Naive thymus-derived CD4-positive, alpha-beta T cell (primary cell): Measurements from ENCODE around the gene BCAN. TPM values are rescaled to one million over a fixed set of nuclear protein-coding genes. Genes with fewer than 3 reads are reported as not detected.

Source experiments
- ATAC-seq: fragments of 150-1000 bp; cut with Tn5 transposase; 2 replicates; pipeline ENCODE4 v1.10.0; 2021; ENCODE audit warnings: mild to moderate bottlenecking, moderate library complexity
- CTCF ChIA-PET: fragments of 350-600 bp; sonication (Branson Sonifier 250); formaldehyde crosslinking; loops from one replicate; lab custom pipeline; 2021; ENCODE audit warnings: antibody characterized with exemption; lab: Charles Lee
- POLR2A ChIA-PET: fragments of 350-600 bp; sonication (Branson Sonifier 250); formaldehyde crosslinking; loops from one replicate; lab custom pipeline; 2021; ENCODE audit warnings: antibody characterized with exemption, inconsistent platforms; lab: Charles Lee
- DNase-seq, 9 donors: peaks; one replicate each; pipeline versions ENCODE4 v3.0.0 to v3.0.0-alpha.2; 2020 to 2022; ENCODE audit warnings: mixed read lengths in 1 of 9
- H3K27ac ChIP-seq: one replicate; pipeline ENCODE4 v1.7.0; 2013; ENCODE audit warnings: mild to moderate bottlenecking, low read depth, low read length, moderate library complexity
- H3K27me3 ChIP-seq, 2 donors: one replicate each; pipeline ENCODE4 v1.7.0; 2013; ENCODE audit warnings: low read length in 2 of 2, mild to moderate bottlenecking in 2 of 2, moderate library complexity in 2 of 2; ENCODE audit not compliant: control insufficient read depth in 2 of 2, insufficient read depth in 2 of 2
- H3K36me3 ChIP-seq, 3 experiments: 1 replicate in 2 of 3; 2 replicates in 1 of 3; pipeline ENCODE4 v1.7.0; 2013; ENCODE audit warnings: low read length in 3 of 3, mild to moderate bottlenecking in 3 of 3, moderate library complexity in 1 of 3; ENCODE audit not compliant: insufficient read depth in 3 of 3, control insufficient read depth in 2 of 3
- H3K4me1 ChIP-seq, 2 donors: one replicate each; pipeline ENCODE4 v1.7.0; 2013; ENCODE audit warnings: low read length in 2 of 2, mild to moderate bottlenecking in 2 of 2, moderate library complexity in 1 of 2; ENCODE audit not compliant: control insufficient read depth in 2 of 2, insufficient read depth in 2 of 2
- H3K4me3 ChIP-seq: 2 replicates; pipeline ENCODE4 v1.7.0; 2013; ENCODE audit warnings: mild to moderate bottlenecking, low read length
- H3K9me3 ChIP-seq, 3 experiments: 1 replicate in 2 of 3; 2 replicates in 1 of 3; pipeline ENCODE4 v1.7.0; 2013; ENCODE audit warnings: low read length in 3 of 3; ENCODE audit not compliant: control insufficient read depth in 2 of 3
- H3K27ac Mint-ChIP-seq, 9 donors: one replicate each; pipeline ENCODE4 v1.8.0; 2020 to 2022; ENCODE audit warnings: mixed read lengths in 9 of 9, mild to moderate bottlenecking in 8 of 9, moderate library complexity in 5 of 9, inconsistent platforms in 2 of 9
- H3K27me3 Mint-ChIP-seq, 5 donors: one replicate each; pipeline ENCODE4 v1.8.0; 2021 to 2022; ENCODE audit warnings: mixed read lengths in 5 of 5, mild to moderate bottlenecking in 1 of 5
- H3K36me3 Mint-ChIP-seq, 5 donors: one replicate each; pipeline ENCODE4 v1.8.0; 2020 to 2022; ENCODE audit warnings: mixed read lengths in 5 of 5, mild to moderate bottlenecking in 3 of 5, inconsistent platforms in 1 of 5
- H3K4me1 Mint-ChIP-seq, 7 donors: one replicate each; pipeline ENCODE4 v1.8.0; 2020 to 2022; ENCODE audit warnings: mixed read lengths in 7 of 7, mild to moderate bottlenecking in 3 of 7, inconsistent platforms in 1 of 7
- H3K4me3 Mint-ChIP-seq, 10 donors: one replicate each; pipeline ENCODE4 v1.8.0; 2020 to 2022; ENCODE audit warnings: mild to moderate bottlenecking in 10 of 10, mixed read lengths in 10 of 10, moderate library complexity in 6 of 10, inconsistent platforms in 2 of 10
- H3K9me3 Mint-ChIP-seq, 11 donors: one replicate each; pipeline ENCODE4 v1.8.0; 2020 to 2022; ENCODE audit warnings: mixed read lengths in 11 of 11, mild to moderate bottlenecking in 4 of 11, inconsistent platforms in 1 of 11, moderate library complexity in 1 of 11
- intact Hi-C, 2 donors: fragments of 100-400 bp; cut with micrococcal nuclease; formaldehyde crosslinking; loops; one replicate each; pipeline ENCODE4 v1.15.1; 2023
- polyA plus RNA-seq, 2 donors: library from polyadenylated mRNA; unstranded; fragments of 300-500 nt; fragmentation: Illumina TruSeq; gene quantifications; one replicate each; pipeline ENCODE4 v1.2.3, GENCODE V29; 2021
- total RNA-seq, 6 experiments: library from RNA in 5 of 6; stranded (reverse) in 5 of 6; gene quantifications; 1 replicate in 5 of 6; 2 replicates in 1 of 6; pipeline ENCODE4 v1.2.3 and lab custom pipeline; 2021 to 2026

BCAN gene
- total and polyA plus RNA-seq, 7 experiments from 2014 or later = not detected

DNA sequence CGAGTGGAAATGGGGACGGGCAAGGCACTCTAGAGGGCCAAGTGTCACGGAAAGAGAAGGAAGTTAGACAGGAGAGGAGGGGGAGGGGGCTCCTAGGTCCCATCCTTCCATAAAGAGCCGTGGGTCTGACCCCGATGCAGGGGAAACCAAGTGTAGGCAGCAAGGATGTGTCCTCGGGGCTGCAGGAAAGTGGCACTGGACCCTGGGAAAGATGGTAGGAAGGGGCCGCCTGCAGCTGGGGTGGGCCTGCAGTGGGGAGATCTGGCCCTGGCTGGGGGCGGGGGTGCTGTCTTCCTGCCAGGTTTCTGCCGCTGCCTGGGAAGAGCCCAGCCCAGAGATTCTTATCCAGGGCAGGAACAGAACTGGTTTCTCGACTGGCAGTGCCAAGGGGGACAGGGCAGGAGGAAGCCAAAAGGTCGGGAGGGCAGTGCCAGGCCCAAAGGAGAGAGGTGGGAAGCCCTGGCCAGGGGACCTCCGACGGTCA lies 50.6 kb downstream of the BCAN start:
- Histone ChIP-seq H3K9me3 (no peaks in the 10 kb centered on the region), H3K4me1 (peaks cover 5 to 14% of the 10 kb centered on the region in 2 donors), H3K27me3 (peaks cover 0 to 5% of the 10 kb centered on the region in 2 donors), H3K27ac (no peak overlapping the region), H3K36me3 (no peaks in the 10 kb centered on the region), H3K4me3 (no peak overlapping the region)
- Mint-ChIP-seq H3K4me3 (peak overlapping the region in 2 of 10 donors; percentile 7 to 62), H3K9me3 (no peaks in the 10 kb centered on the region), H3K27ac (peak overlapping the region in 1 of 9 donors; percentile 2), H3K36me3 (peaks cover 0 to 7% (median 0%) of the 10 kb centered on the region in 5 donors), H3K4me1 (peaks cover 18 to 30% (median 25%) of the 10 kb centered on the region in 7 donors), H3K27me3 (peaks cover 53 to 74% (median 60%) of the 10 kb centered on the region in 5 donors)
- DNase-seq (no peak), ATAC-seq (no peak)
- intact Hi-C loops = no loop called here
- ChIA-PET POLR2A (interaction anchor here (0.5 to 6.7 kb wide), 2 partner anchors 28 to 34 kb away, joined by 3 to 53 read pairs; partner anchors contain the start of genes ISG20L2 and METTL25B), CTCF (interaction anchor here (0.6 to 3.6 kb wide), 4 partner anchors 14 to 34 kb away, joined by 3 to 19 read pairs (median 5); no protein-coding TSS in a partner anchor)

DNA sequence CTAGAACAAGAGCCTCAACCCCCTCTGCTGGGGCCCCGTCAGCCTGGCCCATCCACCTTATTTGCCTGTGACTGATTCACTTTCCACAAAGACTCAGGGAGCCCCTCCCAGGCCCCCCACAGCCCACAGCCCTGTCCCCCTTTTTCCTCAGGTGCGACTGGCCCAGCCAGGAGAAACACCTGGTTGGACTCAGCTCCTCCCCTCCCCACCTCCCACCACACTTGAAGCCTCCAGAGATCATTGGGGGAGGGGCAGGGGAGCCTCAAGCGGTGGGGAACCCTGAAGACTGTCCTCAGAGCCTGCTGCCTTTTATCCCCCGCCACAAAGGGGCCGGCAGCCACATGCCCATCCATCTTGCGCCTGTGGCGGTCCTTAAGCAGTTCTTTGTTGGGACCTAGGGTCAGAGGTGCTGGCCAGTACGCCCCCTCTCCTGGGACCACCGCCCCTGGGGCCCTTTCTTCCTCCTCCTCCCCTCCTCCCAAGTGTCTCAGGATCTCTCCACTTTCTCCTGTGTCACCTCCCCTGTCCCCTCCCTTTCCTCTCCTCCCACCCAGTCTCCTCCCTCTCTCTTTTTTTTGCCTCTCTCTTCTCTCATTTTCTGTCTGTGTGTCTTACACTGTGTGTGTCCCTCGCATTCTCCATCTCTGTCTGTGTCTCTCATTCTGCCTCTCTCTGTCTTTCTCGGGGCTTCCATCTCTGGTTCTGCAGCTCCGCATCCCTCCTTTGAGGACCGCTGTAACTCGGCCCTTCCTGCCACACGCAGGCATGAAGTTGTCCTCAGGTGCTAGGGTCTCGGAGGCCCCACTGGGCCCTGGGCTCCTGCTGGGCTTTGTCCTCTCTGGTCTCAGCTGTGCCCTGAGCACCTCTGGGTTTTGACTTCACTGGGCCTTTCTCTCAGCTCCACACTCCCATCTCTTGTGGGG lies 51.3 kb downstream of the BCAN start:
- Mint-ChIP-seq H3K9me3 (no peaks in the 10 kb centered on the region), H3K36me3 (peaks cover 0 to 7% (median 0%) of the 10 kb centered on the region in 5 donors), H3K27ac (peak overlapping the region in 2 of 9 donors; percentile 53 to 55), H3K4me1 (peaks cover 18 to 30% (median 25%) of the 10 kb centered on the region in 7 donors), H3K27me3 (peaks cover 53 to 74% (median 60%) of the 10 kb centered on the region in 5 donors), H3K4me3 (peak overlapping the region in 4 of 10 donors; percentile 5 to 62 (median 50))
- Histone ChIP-seq H3K36me3 (no peaks in the 10 kb centered on the region), H3K4me1 (peaks cover 5 to 14% of the 10 kb centered on the region in 2 donors), H3K27me3 (peaks cover 0 to 5% of the 10 kb centered on the region in 2 donors), H3K9me3 (no peaks in the 10 kb centered on the region), H3K27ac (no peak overlapping the region), H3K4me3 (no peak overlapping the region)
- DNase-seq = peak in 1 of 9 donors; percentile 30
- intact Hi-C loops = no loop called here
- ChIA-PET POLR2A (interaction anchor here (0.5 to 6.7 kb wide), 3 partner anchors 10 to 34 kb away, joined by 3 to 53 read pairs (median 3); partner anchors contain the start of genes ISG20L2 and METTL25B), CTCF (interaction anchor here (0.6 to 1.7 kb wide), 4 partner anchors 13 to 35 kb away, joined by 3 to 7 read pairs (median 5); no protein-coding TSS in a partner anchor)
- ATAC-seq = peak; percentile 2

DNA sequence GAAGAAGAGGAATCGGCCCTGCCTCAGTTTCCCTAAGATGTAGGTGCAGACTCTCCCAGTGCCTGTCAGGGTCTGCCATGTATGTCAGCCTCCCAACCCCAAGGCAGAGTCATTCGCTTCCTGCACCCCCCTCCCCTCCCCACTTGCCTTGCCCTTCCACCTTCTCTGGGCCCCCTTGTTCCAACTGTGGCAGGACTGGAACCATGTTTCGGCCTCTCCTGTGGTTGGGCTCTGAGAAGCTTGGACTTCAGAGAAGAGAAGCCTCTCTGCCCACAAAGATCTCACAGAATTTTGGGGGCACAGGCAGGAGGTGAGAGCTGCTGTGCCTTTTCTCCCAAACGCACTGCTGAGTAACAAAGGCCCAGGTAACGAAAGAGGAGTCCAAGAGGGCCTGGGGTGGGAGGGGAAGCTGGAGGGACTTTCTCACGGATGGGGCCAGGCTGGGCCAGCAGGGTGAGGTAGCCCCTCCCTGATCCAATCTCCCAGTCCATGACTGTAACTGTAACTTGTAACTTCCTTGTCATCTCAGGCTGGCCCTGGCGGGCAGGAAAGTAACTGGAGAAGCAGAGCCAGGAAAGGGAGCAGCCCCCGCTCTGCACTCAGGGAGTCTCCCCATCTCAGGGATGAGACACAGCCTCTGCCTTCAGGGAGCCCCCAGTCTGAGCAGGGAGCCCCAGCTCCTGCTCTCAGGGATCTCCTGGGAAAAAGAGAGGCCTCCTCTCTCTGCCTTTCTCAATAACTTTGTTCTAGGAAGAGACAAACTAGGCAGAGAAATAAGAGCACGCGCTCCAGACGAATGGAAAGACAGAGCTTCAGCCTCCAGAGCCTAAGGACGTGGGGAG lies 52.2 kb downstream of the BCAN start:
- Mint-ChIP-seq H3K4me3 (peak overlapping the region in 1 of 10 donors; percentile 62), H3K36me3 (peaks cover 0 to 7% (median 0%) of the 10 kb centered on the region in 5 donors), H3K27ac (no peak overlapping the region), H3K9me3 (no peaks in the 10 kb centered on the region), H3K27me3 (peaks cover 49 to 66% (median 64%) of the 10 kb centered on the region in 5 donors), H3K4me1 (peaks cover 18 to 27% (median 25%) of the 10 kb centered on the region in 7 donors)
- no peak for ATAC-seq
- Histone ChIP-seq H3K9me3 (no peaks in the 10 kb centered on the region), H3K36me3 (no peaks in the 10 kb centered on the region), H3K27ac (no peak overlapping the region), H3K27me3 (peaks cover 0 to 5% of the 10 kb centered on the region in 2 donors), H3K4me3 (no peak overlapping the region), H3K4me1 (peaks cover 4 to 13% of the 10 kb centered on the region in 2 donors)
- intact Hi-C loops = no loop called here
- ChIA-PET CTCF (interaction anchor here (1.5 to 1.7 kb wide), 2 partner anchors 13 to 32 kb away, joined by 7 read pairs; no protein-coding TSS in a partner anchor), POLR2A (interaction anchor here (1.4 kb wide), 1 partner anchor 9 kb away, joined by 3 read pairs; no protein-coding TSS in a partner anchor)
- DNase-seq = no peak

DNA sequence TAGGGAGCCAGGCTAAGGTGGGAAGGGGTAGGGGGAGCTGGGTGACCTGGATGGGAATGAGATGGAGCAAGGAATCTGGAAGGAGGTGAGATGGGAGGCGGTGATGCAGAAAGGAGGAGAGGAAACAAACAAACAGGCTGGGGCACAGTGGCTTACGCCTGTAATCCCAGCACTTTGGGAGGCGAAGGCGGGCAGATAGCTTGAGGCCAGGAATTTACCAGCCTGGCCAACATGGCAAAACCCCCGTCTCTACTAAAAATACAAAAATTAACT lies 52.7 kb downstream of the BCAN start:
- CTCF ChIA-PET = interaction anchor here (1.5 kb wide), 1 partner anchor 12 kb away, joined by 7 read pairs; no protein-coding TSS in a partner anchor
- intact Hi-C loops = no loop called here
- Mint-ChIP-seq H3K4me1 (peaks cover 15 to 22% (median 21%) of the 10 kb centered on the region in 7 donors), H3K4me3 (no peak overlapping the region), H3K9me3 (no peaks in the 10 kb centered on the region), H3K27ac (no peak overlapping the region), H3K27me3 (peaks cover 47 to 62% (median 61%) of the 10 kb centered on the region in 5 donors), H3K36me3 (peaks cover 0 to 7% (median 0%) of the 10 kb centered on the region in 5 donors)
- DNase-seq = no peak
- H3K4me3 ChIP-seq = no peak overlapping the region
- H3K36me3 ChIP-seq = no peaks in the 10 kb centered on the region
- H3K4me1 ChIP-seq = peaks cover 0 to 10% of the 10 kb centered on the region in 2 donors
- ATAC-seq = no peak
- no peak overlapping the region for H3K27ac ChIP-seq
- no peaks in the 10 kb centered on the region for H3K9me3 ChIP-seq
- peaks cover 0 to 5% of the 10 kb centered on the region in 2 donors for H3K27me3 ChIP-seq
- POLR2A ChIA-PET = no interaction called here

DNA sequence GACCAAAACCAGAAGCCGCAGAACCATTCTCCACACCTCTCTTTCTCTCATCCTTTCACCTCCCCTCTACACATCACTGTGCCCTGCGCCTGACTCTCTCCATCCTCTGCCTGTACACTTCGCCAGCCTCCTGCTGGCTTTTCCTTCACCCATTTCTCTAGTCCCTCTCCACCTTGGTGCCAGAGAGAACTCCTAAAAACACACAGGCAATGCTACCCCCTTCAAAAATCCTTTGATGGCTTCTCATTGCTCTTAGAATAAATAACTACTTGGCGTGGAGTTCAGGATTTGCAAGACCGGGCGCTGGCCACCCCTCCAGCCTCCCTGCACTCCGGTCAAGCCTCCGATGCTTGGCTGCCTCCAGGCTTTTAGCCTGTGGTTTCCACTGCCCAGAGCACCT lies 54.8 kb downstream of the BCAN start:
- DNase-seq (no peak), ATAC-seq (no peak)
- H3K27me3 Mint-ChIP-seq = peaks cover 36 to 58% (median 42%) of the 10 kb centered on the region in 5 donors
- no peak overlapping the region for H3K4me3 Mint-ChIP-seq
- H3K27ac ChIP-seq = no peak overlapping the region
- H3K4me3 ChIP-seq = no peak overlapping the region
- H3K4me1 ChIP-seq = peaks cover 0 to 10% of the 10 kb centered on the region in 2 donors
- no peaks in the 10 kb centered on the region for H3K36me3 ChIP-seq
- no peaks in the 10 kb centered on the region for H3K9me3 Mint-ChIP-seq
- H3K27me3 ChIP-seq = peaks cover 0 to 3% of the 10 kb centered on the region in 2 donors
- peaks cover 0 to 7% (median 0%) of the 10 kb centered on the region in 5 donors for H3K36me3 Mint-ChIP-seq
- no peaks in the 10 kb centered on the region for H3K9me3 ChIP-seq
- ChIA-PET POLR2A (no interaction called here), CTCF (interaction anchor here (0.7 to 1.0 kb wide), 2 partner anchors 21 to 30 kb away, joined by 3 to 4 read pairs; no protein-coding TSS in a partner anchor)
- H3K4me1 Mint-ChIP-seq = peaks cover 12 to 19% (median 18%) of the 10 kb centered on the region in 7 donors
- peak overlapping the region in 2 of 9 donors; percentile 37 to 82 for H3K27ac Mint-ChIP-seq
- intact Hi-C loops = no loop called here
